B cell (primary cell): Measurements from ENCODE around the gene HIPK4. TPM values are rescaled to one million over a fixed set of nuclear protein-coding genes. Genes with fewer than 3 reads are reported as not detected.

Experiments
- ATAC-seq: fragments of 200-7000 bp; cut with Tn5 transposase; one replicate; pipeline ENCODE4 v1.10.0; 2021; ENCODE audit warnings: low read depth, mild to moderate bottlenecking, moderate number of reproducible peaks, moderate library complexity
- CTCF ChIA-PET: fragments of 350-600 bp; sonication (Branson Sonifier 250); formaldehyde crosslinking; loops from one replicate; lab custom pipeline; 2021; ENCODE audit warnings: antibody characterized with exemption, inconsistent platforms; lab: Charles Lee
- POLR2A ChIA-PET: fragments of 350-600 bp; sonication (Branson Sonifier 250); formaldehyde crosslinking; loops from one replicate; lab custom pipeline; 2021; ENCODE audit warnings: antibody characterized with exemption; lab: Charles Lee
- DNase-seq: peaks from one replicate; pipeline ENCODE4 v3.0.0; 2013
- H2AFZ ChIP-seq: 2 replicates; pipeline ENCODE4 v1.6.1; 2012; ENCODE audit warnings: mild to moderate bottlenecking, low read depth, low read length; ENCODE audit not compliant: insufficient read depth, poor library complexity, severe bottlenecking
- H3K27ac ChIP-seq, 2 donors: 1 replicate in 1 of 2; 2 replicates in 1 of 2; pipeline ENCODE4 v1.5.1; 2012 to 2013; ENCODE audit warnings: low read length in 2 of 2, mild to moderate bottlenecking in 2 of 2, moderate library complexity in 1 of 2
- H3K27me3 ChIP-seq, 4 experiments: fragments of 200-600 bp in 1 of 4; sonication (generic) in 1 of 4; replicated peaks in 1 of 4; 1 replicate in 2 of 4; 2 replicates in 2 of 4; pipeline versions ENCODE4 v1.6.1 to v1.7.0; 2013 to 2016; ENCODE audit warnings: low read length in 3 of 4, mild to moderate bottlenecking in 2 of 4, mixed read lengths in 1 of 4, moderate library complexity in 1 of 4; ENCODE audit not compliant: insufficient read depth in 4 of 4, control insufficient read depth in 3 of 4; ENCODE audit errors: control extremely low read depth in 1 of 4
- H3K36me3 ChIP-seq, 2 experiments: replicated peaks in 1 of 2; 1 replicate in 1 of 2; 2 replicates in 1 of 2; pipeline versions ENCODE4 v1.6.1 to v1.7.1; 2013; ENCODE audit warnings: low read length in 1 of 2; ENCODE audit not compliant: insufficient read depth in 2 of 2, control insufficient read depth in 1 of 2; ENCODE audit errors: control extremely low read depth in 1 of 2, extremely low read depth in 1 of 2
- H3K4me1 ChIP-seq, 2 donors: fragments of 200-600 bp in 1 of 2; sonication (generic) in 1 of 2; 1 replicate in 1 of 2; 2 replicates in 1 of 2; pipeline versions ENCODE4 v1.5.1 to v1.6.1; 2013 to 2017; ENCODE audit warnings: low read length in 2 of 2; ENCODE audit not compliant: control insufficient read depth in 2 of 2, insufficient read depth in 2 of 2
- H3K4me2 ChIP-seq: replicated peaks from 2 replicates; pipeline ENCODE3; 2012; ENCODE audit warnings: mild to moderate bottlenecking, low read depth, low read length; ENCODE audit not compliant: poor library complexity, severe bottlenecking
- H3K4me3 ChIP-seq, 5 experiments: fragments of 200-600 bp in 1 of 5; sonication (generic) in 1 of 5; 1 replicate in 3 of 5; 2 replicates in 2 of 5; pipeline versions ENCODE4 v1.5.1 to v1.7.0; 2011 to 2016; ENCODE audit warnings: low read length in 4 of 5, mild to moderate bottlenecking in 4 of 5, low read depth in 2 of 5, control low read depth in 1 of 5, moderate library complexity in 1 of 5; ENCODE audit not compliant: insufficient read depth in 1 of 5; ENCODE audit errors: control extremely low read depth in 1 of 5, extremely low read depth in 1 of 5
- H3K79me2 ChIP-seq: fragments of 200-600 bp; sonication (generic); one replicate; pipeline ENCODE4 v1.6.0; 2016; ENCODE audit warnings: low read length; ENCODE audit not compliant: control insufficient read depth, insufficient read depth
- H3K9ac ChIP-seq: fragments of 200-600 bp; sonication (generic); 2 replicates; pipeline ENCODE4 v1.6.1; 2017; ENCODE audit warnings: mild to moderate bottlenecking, low read length, moderate library complexity
- H3K9me3 ChIP-seq, 3 donors: one replicate each; pipeline versions ENCODE4 v1.6.1 to v1.7.1; 2013; ENCODE audit warnings: low read length in 2 of 3; ENCODE audit not compliant: control insufficient read depth in 2 of 3, insufficient read depth in 1 of 3; ENCODE audit errors: control extremely low read depth in 1 of 3
- H4K20me1 ChIP-seq: 2 replicates; pipeline ENCODE4 v1.6.0; 2012; ENCODE audit warnings: mild to moderate bottlenecking, low read length; ENCODE audit not compliant: insufficient read depth, control insufficient read depth, poor library complexity, severe bottlenecking
- H3K27ac Mint-ChIP-seq: one replicate; pipeline ENCODE4 v1.8.0; 2021; ENCODE audit warnings: mixed read lengths
- H3K27me3 Mint-ChIP-seq: one replicate; pipeline ENCODE4 v1.8.0; 2021; ENCODE audit warnings: mixed read lengths
- H3K4me1 Mint-ChIP-seq: one replicate; pipeline ENCODE4 v1.8.0; 2021; ENCODE audit warnings: mixed read lengths
- H3K4me3 Mint-ChIP-seq: one replicate; pipeline ENCODE4 v1.8.0; 2021; ENCODE audit warnings: mixed read lengths
- H3K9me3 Mint-ChIP-seq: one replicate; pipeline ENCODE4 v1.8.0; 2022; ENCODE audit warnings: mixed read lengths; ENCODE audit not compliant: insufficient read depth
- CTCF ChIP-seq: fragments of 200-600 bp; IDR thresholded peaks from one replicate; pipeline ENCODE4 v1.8.0; 2022; ENCODE audit warnings: antibody characterized with exemption, mild to moderate bottlenecking
- EZH2 ChIP-seq: IDR thresholded peaks from 2 replicates; pipeline ENCODE4 v1.6.1; 2012; ENCODE audit warnings: borderline replicate concordance, low read depth, mild to moderate bottlenecking, moderate library complexity, low read length; ENCODE audit not compliant: insufficient read depth, poor library complexity, severe bottlenecking
- WGBS: methylation state at CpG from one replicate; pipeline ENCODE4 v1.1.5; 2013; ENCODE audit warnings: missing lambda C conversion rate; ENCODE audit not compliant: insufficient coverage; 5-methylcytosine and 5-hydroxymethylcytosine counted together
- intact Hi-C: fragments of 100-400 bp; cut with micrococcal nuclease; formaldehyde crosslinking; loops from one replicate; pipeline ENCODE4 v1.10.0; 2022
- polyA plus RNA-seq: library from polyadenylated mRNA; depleted of rRNA; stranded (reverse); fragments of >200 nt; gene quantifications from 2 replicates; pipeline ENCODE4 v1.2.3, GENCODE V29; 2012
- total RNA-seq, 2 donors: library from RNA; stranded (reverse); fragments of 120-200 nt in 1 of 2; gene quantifications; 1 replicate in 1 of 2; 2 replicates in 1 of 2; pipeline versions ENCODE4 v1.2.3 to v1.2.4, GENCODE V29; 2013 to 2022

The HIPK4 gene
- total and polyA plus RNA-seq, 2 donors (not counting 1 experiment from before 2014, with no cell fraction given) = 0.04 to 0.20 TPM

GRCh38 chr19:40394816-40395210, 4.8 kb upstream of the HIPK4 start:
- Histone ChIP-seq H3K4me3 (no peak overlapping the region), H2AFZ (no peak overlapping the region), H4K20me1 (no peaks in the 10 kb centered on the region), H3K9me3 (peaks cover 0 to 3% (median 0%) of the 10 kb centered on the region in 3 donors), H3K79me2 (no peaks in the 10 kb centered on the region), H3K4me2 (no peak overlapping the region), H3K27me3 (peaks cover 0 to 6% (median 3%) of the 10 kb centered on the region in 4 experiments), H3K4me1 (peaks cover 4 to 7% of the 10 kb centered on the region in 2 donors), H3K9ac (no peak overlapping the region), H3K27ac (no peak overlapping the region), H3K36me3 (no peaks in the 10 kb centered on the region)
- ChIA-PET POLR2A (no interaction called here), CTCF (interaction anchor here (1.4 to 1.6 kb wide), 2 partner anchors 26 to 89 kb away, joined by 4 to 5 read pairs; no protein-coding TSS in a partner anchor)
- H3K27ac Mint-ChIP-seq = no peak overlapping the region
- peaks cover 9% of the 10 kb centered on the region for H3K4me1 Mint-ChIP-seq
- WGBS = 70% methylated on average over 13 of the region's 13 CpGs
- H3K27me3 Mint-ChIP-seq = peaks cover 8% of the 10 kb centered on the region
- TF ChIP-seq CTCF (no peak), EZH2 (no peak)
- intact Hi-C loops = no loop called here
- DNase-seq (no peak), ATAC-seq (no peak)
- H3K4me3 Mint-ChIP-seq = no peak overlapping the region
- H3K9me3 Mint-ChIP-seq = no peaks in the 10 kb centered on the region

GRCh38 chr19:40393894-40394815, 4.2 kb upstream of the HIPK4 start:
- Histone ChIP-seq H3K9ac (no peak overlapping the region), H3K4me3 (no peak overlapping the region), H3K27me3 (peaks cover 0 to 6% (median 2%) of the 10 kb centered on the region in 4 experiments), H4K20me1 (no peaks in the 10 kb centered on the region), H3K4me1 (peaks cover 4 to 7% of the 10 kb centered on the region in 2 donors), H3K79me2 (no peaks in the 10 kb centered on the region), H3K9me3 (peaks cover 0 to 3% (median 0%) of the 10 kb centered on the region in 3 donors), H3K27ac (no peak overlapping the region), H2AFZ (no peak overlapping the region), H3K4me2 (no peak overlapping the region), H3K36me3 (no peaks in the 10 kb centered on the region)
- intact Hi-C loops = no loop called here
- TF ChIP-seq EZH2 (no peak), CTCF (no peak)
- H3K4me3 Mint-ChIP-seq = no peak overlapping the region
- CTCF ChIA-PET = interaction anchor here (1.4 kb wide), 1 partner anchor 26 kb away, joined by 4 read pairs; no protein-coding TSS in a partner anchor
- DNase-seq = no peak
- H3K27ac Mint-ChIP-seq = no peak overlapping the region
- no peaks in the 10 kb centered on the region for H3K9me3 Mint-ChIP-seq
- WGBS = 95% methylated on average over 40 of the region's 41 CpGs
- POLR2A ChIA-PET = no interaction called here
- peaks cover 6% of the 10 kb centered on the region for H3K4me1 Mint-ChIP-seq
- H3K27me3 Mint-ChIP-seq = peaks cover 3% of the 10 kb centered on the region
- ATAC-seq = no peak
